Activated CD8-positive, alpha-beta memory T cell treated with anti-CD3 and anti-CD28 coated beads, Interleukin-2, amount 50 U/mL, for 4 hours (primary cell): ENCODE results near the gene RPL14.

ENCODE experiments used
- DNase-seq: peaks from one replicate; pipeline ENCODE4 v3.0.0-alpha.2; 2020

Gene RPL14

GRCh38 chr3:40464339-40465110 lies 7.4 kb downstream of the RPL14 start:
- DNase-seq, result no peak

- no peak for DNase-seq
These were observed 7.9 kb downstream of the RPL14 start for GRCh38 chr3:40465111-40465407.

DNA sequence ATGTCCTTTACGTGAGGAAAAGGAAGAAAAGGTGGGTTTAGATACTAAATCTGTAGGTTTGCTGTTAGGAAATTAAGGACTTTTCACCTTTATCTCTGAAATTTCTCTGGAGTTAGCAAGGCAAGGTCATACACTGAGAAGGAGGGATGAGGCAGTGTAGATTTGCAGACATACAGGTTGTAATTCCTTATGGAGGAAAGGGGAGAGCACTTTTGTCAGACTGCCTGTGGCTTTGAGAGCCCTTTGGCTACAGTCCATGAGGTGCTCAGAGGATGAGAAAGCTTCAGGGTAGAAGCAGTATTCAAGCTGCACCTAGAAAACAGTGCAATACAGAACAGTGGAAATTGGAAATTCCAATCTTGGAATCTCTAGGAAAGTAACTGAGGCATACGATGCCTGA lies 8.3 kb downstream of the RPL14 start:
- no peak for DNase-seq

DNA sequence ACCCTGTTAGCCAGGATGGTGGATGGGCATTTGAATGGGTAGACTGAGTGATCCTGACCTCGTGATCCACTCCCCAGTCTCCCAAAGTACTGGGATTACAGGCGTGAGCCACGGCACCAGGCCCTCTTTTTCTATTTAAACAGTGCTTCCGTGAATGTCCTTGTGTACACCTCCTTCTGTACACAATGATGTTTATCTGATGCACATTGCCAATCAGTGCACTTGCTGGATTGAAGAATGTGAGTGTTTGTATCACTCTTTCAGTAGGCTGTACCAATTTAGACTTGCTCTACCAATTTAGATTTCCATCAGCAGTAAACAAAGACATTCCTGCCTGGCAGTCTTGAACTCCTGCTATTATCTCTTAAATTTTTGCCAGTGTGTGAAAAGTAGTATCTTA lies 10.9 kb downstream of the RPL14 start:
- no peak for DNase-seq

DNA sequence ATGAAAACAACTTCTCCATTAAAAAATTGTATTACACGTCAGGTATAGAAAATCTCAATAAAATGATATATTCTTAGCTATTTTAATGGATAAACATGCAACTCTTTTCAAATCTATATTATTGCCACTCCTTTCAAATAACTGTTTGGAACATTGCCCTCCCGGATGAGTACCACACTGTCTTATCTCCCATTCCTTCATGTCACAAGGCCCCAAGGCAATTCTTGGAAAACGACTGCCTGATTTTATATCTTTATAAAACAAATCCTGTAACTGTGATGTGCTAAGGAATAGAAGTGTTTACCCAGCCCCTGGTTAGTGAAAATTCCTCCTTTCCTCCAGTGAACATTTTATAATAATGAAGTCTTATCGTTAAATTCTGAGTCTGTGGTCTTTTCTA lies 13.6 kb downstream of the RPL14 start:
- DNase-seq, result no peak

DNA sequence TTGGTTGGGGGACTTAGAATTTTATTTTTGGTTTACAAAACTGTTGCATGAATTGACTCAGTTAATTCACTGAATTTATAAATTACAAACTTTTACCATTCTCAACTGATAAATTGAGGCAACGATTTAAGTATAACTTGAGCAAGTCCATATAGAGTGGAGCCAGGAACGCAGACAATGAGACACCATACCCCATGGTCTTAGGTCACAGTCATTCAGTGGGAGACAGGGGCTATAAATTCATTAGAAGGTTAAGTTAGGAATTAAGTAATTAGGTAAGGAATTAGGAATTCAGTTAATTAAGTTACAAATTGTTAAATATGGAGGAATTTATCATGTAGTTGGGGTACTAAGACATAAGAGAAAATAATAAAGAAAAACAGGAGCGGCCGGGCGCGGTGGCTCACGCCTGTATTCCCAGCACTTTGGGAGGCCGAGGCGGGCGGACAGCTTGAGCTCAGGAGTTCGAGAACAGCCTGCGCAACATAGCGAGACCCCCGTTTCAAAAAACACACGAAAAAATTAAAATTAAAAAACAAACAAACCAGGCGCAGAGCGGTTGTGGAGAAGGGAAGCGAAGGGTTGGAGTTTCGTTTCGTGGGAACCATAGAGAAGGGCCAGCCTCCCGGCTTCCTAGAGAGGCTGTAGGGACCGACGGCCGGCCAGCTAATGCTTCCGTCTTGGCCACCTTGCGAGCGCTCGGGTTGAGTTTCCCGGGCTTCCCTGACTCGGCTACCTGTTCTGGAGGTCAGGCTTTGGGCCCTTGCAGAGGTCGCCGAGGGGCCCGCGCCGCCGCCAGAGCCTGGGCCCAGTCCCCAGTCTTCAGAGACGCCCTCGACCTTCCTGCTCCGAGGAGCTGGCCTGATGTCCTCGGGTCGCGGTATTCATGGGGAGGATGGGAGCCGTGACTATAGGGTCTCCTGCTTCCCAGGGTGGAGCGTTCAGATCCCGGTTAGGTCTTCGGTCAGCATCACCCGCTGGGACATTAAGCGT lies 19.6 kb downstream of the RPL14 start, which contains the start of gene ZNF619:
TSS of gene ZNF619 (plus strand) at position 645 of the 993 bp plus-strand sequence. CDS start 858 bp downstream, outside the sequence.
- DNase-seq, result peak; percentile 55

DNA sequence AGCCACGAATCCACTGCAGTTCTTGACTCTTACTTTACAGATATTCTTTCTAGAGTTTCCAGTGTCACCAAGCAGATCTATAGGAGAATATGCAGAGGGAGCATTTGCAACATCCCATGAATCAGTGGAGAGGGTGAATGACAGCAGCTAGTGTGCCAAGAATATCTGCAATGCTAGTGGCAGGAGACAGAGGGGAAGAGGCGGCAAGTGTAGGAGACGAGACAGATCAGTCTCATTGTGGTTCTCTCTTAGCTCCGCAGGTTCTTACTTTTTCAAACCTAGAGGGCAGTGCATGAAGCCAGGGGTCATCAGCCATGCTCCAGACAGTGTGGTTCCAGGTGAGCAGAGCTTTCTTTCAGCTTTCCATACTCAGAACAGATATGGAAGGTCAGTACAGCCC lies 20.5 kb downstream of the RPL14 start:
- no peak for DNase-seq

- no peak for DNase-seq
These were observed 30.0 kb downstream of the RPL14 start for GRCh38 chr3:40487172-40487571.

DNA sequence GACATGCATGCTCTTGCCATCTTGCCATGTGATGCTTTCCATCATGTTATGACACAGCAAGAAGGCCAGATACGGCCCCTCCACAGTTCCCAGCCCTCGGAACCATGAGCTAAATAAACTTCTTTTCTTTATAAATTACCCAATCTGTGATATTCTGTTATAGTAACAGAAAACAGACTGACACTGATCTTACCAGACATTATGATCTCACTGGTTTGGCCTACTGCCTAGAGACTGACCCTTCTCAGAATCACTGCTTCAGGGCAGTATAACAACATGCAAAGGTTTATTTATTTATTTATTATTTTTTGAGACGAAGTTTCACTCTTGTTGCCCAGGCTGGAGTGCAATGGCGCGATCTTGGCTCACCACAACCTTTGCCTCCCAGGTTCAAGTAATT lies 33.8 kb downstream of the RPL14 start:
- DNase-seq, result no peak

DNA sequence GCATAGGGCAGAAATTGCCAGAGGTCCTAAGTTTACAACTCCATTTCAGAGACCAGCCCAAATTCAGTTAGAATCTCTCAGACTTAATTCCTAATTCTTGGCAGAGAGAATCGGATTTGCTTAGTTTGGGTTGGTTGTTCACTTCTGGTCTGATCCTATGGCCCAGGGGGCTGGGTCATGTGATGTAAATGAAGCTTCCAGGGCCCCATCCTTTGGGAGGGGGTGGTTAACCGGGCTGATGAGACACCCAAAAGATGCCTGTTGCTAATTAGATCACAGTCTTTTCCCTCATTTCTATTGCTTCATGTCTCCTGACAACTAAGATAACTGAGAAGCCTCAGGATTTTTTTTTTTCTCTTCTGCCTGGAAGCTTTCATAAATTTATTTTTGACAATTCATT lies 37.6 kb downstream of the RPL14 start:
- no peak for DNase-seq

- DNase-seq, result no peak
These were observed 40.1 kb downstream of the RPL14 start for GRCh38 chr3:40497288-40497687.

DNA sequence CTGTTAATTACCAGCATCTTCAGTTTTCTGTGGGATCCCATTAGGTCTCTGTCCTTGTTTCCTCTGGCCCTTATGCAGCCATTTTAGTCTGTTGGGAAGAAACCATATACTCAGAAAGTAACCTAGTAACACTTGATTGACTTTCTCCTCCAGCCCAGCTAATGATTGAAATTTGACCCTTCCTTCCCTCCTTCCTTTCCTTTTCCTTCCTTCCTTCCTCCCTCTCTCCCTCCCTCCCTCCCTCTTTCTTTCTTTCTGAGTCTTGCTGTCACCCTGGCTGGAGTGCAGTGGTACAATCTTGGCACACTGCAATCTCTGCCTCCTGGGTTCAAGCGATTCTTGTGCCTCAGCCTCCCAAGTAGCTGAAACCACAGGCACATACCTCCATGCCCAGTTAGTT lies 42.8 kb downstream of the RPL14 start:
- DNase-seq, result no peak

- no peak for DNase-seq
These were observed 44.9 kb downstream of the RPL14 start for GRCh38 chr3:40502034-40502433.

GRCh38 chr3:40504636-40505430 lies 47.7 kb downstream of the RPL14 start:
- no peak for DNase-seq

GRCh38 chr3:40505599-40506462 lies 48.7 kb downstream of the RPL14 start, which contains the start of gene ZNF620:
TSS of gene ZNF620 (plus strand) at chr3:40506039. CDS start at chr3:40506353, 314 bp downstream.
- peak; percentile 54 for DNase-seq

GRCh38 chr3:40511031-40511718 lies 54.0 kb downstream of the RPL14 start:
- DNase-seq, result no peak

GRCh38 chr3:40516201-40516600 lies 59.1 kb downstream of the RPL14 start:
- no peak for DNase-seq

GRCh38 chr3:40518067-40518466 lies 60.9 kb downstream of the RPL14 start:
- no peak for DNase-seq
